HepG2 (cell line): Measurements from ENCODE around the gene CDK5R1. TPM values are rescaled to one million over a fixed set of nuclear protein-coding genes. Genes with fewer than 3 reads are reported as not detected.

ENCODE experiments used
- ATAC-seq: fragments of 200-7000 bp; cut with Tn5 transposase; 3 replicates; pipeline ENCODE4 v1.9.1; 2020; ENCODE audit warnings: mild to moderate bottlenecking, moderate library complexity
- BruUV-seq: library from RNA; stranded (reverse); fragments of 400-500 nt; replicated peaks from 2 replicates; lab custom pipeline; 2021; lab: Mats Ljungman, UMichigan
- CTCF ChIA-PET: fragments of 300-600 bp; formaldehyde crosslinking; extraction: SDS; loops from one replicate; lab custom pipeline; 2021; ENCODE audit warnings: low total read pairs, inconsistent platforms, low intra/inter-chr PET ratio; lab: Yijun Ruan, JAX
- POLR2A ChIA-PET: fragments of 350-600 bp; sonication (Branson Sonifier 250); formaldehyde crosslinking; loops from one replicate; lab custom pipeline; 2020; ENCODE audit warnings: antibody characterized with exemption, inconsistent platforms; lab: Yijun Ruan, JAX
- DNase-seq: peaks from one replicate; pipeline ENCODE4 v3.0.0-alpha.2; 2015; ENCODE audit warnings: low spot score
- FAIRE-seq: peaks from 3 replicates; lab custom pipeline; 2011; peaks lifted over from hg19 to GRCh38; lab: Jason Lieb, UNC
- H2AFZ ChIP-seq: one replicate; pipeline ENCODE4 v1.6.1; 2011; ENCODE audit warnings: low read length, inconsistent platforms
- H3K27ac ChIP-seq: fragments of 300-600 bp; 3 replicates; pipeline ENCODE4 v1.8.0; 2011; ENCODE audit warnings: mixed run types, mild to moderate bottlenecking, mixed read lengths, low read length, inconsistent platforms; ENCODE audit not compliant: insufficient read depth; ENCODE audit errors: extremely low read length
- H3K27me3 ChIP-seq, 2 experiments: fragments of 200-600 bp in 1 of 2; 2 replicates in 1 of 2; 3 replicates in 1 of 2; pipeline versions ENCODE4 v1.6.0 to v1.8.0; 2011; ENCODE audit warnings: low read length in 2 of 2, mild to moderate bottlenecking in 2 of 2, moderate library complexity in 2 of 2, inconsistent platforms in 1 of 2; ENCODE audit not compliant: insufficient read depth in 2 of 2, control insufficient read depth in 1 of 2
- H3K36me3 ChIP-seq, 2 experiments: fragments of 200-600 bp in 1 of 2; replicated peaks in 1 of 2; 2 replicates in 1 of 2; 3 replicates in 1 of 2; pipeline versions ENCODE4 v1.5.1 to v1.8.0; 2011; ENCODE audit warnings: low read length in 2 of 2, inconsistent platforms in 1 of 2; ENCODE audit not compliant: insufficient read depth in 2 of 2, control insufficient read depth in 1 of 2
- H3K4me1 ChIP-seq: 2 replicates; pipeline ENCODE4 v1.5.1; 2012; ENCODE audit warnings: low read length, inconsistent platforms; ENCODE audit not compliant: insufficient read depth
- H3K4me2 ChIP-seq: 2 replicates; pipeline ENCODE4 v1.6.0; 2011; ENCODE audit warnings: low read depth, low read length, inconsistent platforms
- H3K4me3 ChIP-seq, 3 experiments: fragments of 200-600 bp in 1 of 3; sonication (generic), shearing (Covaris generic) in 1 of 3; replicated peaks in 1 of 3; 2 replicates each; pipeline ENCODE4 v1.5.1; 2011 to 2016; ENCODE audit warnings: low read length in 3 of 3, inconsistent platforms in 2 of 3, low read depth in 2 of 3, mild to moderate bottlenecking in 2 of 3, control low read depth in 1 of 3, mixed read lengths in 1 of 3; ENCODE audit not compliant: insufficient read depth in 1 of 3
- H3K79me2 ChIP-seq: one replicate; pipeline ENCODE4 v1.6.1; 2011; ENCODE audit warnings: low read length, inconsistent platforms; ENCODE audit not compliant: insufficient read depth
- H3K9ac ChIP-seq: 2 replicates; pipeline ENCODE4 v1.6.0; 2011; ENCODE audit warnings: mild to moderate bottlenecking, low read depth, low read length, inconsistent platforms; ENCODE audit not compliant: insufficient read depth
- H3K9me3 ChIP-seq: 2 replicates; pipeline ENCODE4 v1.5.1; 2012; ENCODE audit warnings: mild to moderate bottlenecking, low read length
- H4K20me1 ChIP-seq: 2 replicates; pipeline ENCODE4 v1.6.0; 2011; ENCODE audit warnings: inconsistent platforms, mild to moderate bottlenecking, low read length, moderate library complexity; ENCODE audit not compliant: insufficient read depth
- CAMTA2 ChIP-seq: sonication (generic); formaldehyde crosslinking; IDR thresholded peaks from 2 replicates; pipeline ENCODE4 v1.4.0; 2020; ENCODE audit warnings: mild to moderate bottlenecking, missing genetic modification reagents, borderline replicate concordance
- CEBPB ChIP-seq: IDR thresholded peaks from 2 replicates; pipeline ENCODE4 v1.6.1; 2011; ENCODE audit warnings: low read depth, low read length, improper control_type of control experiment, borderline replicate concordance
- CREB1 ChIP-seq, 2 experiments: fragments of 450-650 bp in 1 of 2; IDR thresholded peaks; 2 replicates each; pipeline ENCODE4 v1.6.1; 2016 to 2017; ENCODE audit warnings: control low read depth in 1 of 2, mild to moderate bottlenecking in 1 of 2, missing compliant biosample characterization in 1 of 2, missing genetic modification characterization in 1 of 2
- HNF4A ChIP-seq: sonication (generic); formaldehyde crosslinking; IDR thresholded peaks from 2 replicates; pipeline ENCODE4 v1.4.0; 2020; ENCODE audit warnings: missing genetic modification reagents
- NFRKB ChIP-seq: fragments of 450-650 bp; IDR thresholded peaks from 2 replicates; pipeline ENCODE4 v1.6.1; 2017
- SOX6 ChIP-seq, 2 experiments: fragments of 450-650 bp in 1 of 2; sonication (generic) in 1 of 2; formaldehyde crosslinking in 1 of 2; IDR thresholded peaks; 2 replicates each; pipeline versions ENCODE4 v1.4.0 to v1.6.1; 2017 to 2020; ENCODE audit warnings: antibody characterized with exemption in 1 of 2, mild to moderate bottlenecking in 1 of 2, missing genetic modification reagents in 1 of 2
- ZNF224 ChIP-seq: sonication (generic); formaldehyde crosslinking; IDR thresholded peaks from 2 replicates; pipeline ENCODE4 v1.5.0; 2020; ENCODE audit warnings: mild to moderate bottlenecking, missing genetic modification reagents
- ZNF256 ChIP-seq: sonication (generic); formaldehyde crosslinking; conservative IDR thresholded peaks from 2 replicates; pipeline ENCODE4 v1.4.0; 2020; ENCODE audit warnings: missing genetic modification reagents
- ZNF563 ChIP-seq: sonication (generic); formaldehyde crosslinking; IDR thresholded peaks from 2 replicates; pipeline ENCODE4 v1.8.0; 2022; ENCODE audit warnings: mild to moderate bottlenecking, moderate library complexity, missing genetic modification reagents
- ZNF598 ChIP-seq: sonication (generic); formaldehyde crosslinking; IDR thresholded peaks from 2 replicates; pipeline ENCODE4 v1.5.1; 2020; ENCODE audit warnings: mild to moderate bottlenecking, missing genetic modification reagents, borderline replicate concordance
- WGBS: methylation state at CpG from one replicate; pipeline ENCODE4 v1.1.6; 2017; ENCODE audit warnings: low lambda C conversion rate; 5-methylcytosine and 5-hydroxymethylcytosine counted together
- in situ Hi-C: cut with HindIII; loops from 2 replicates; pipeline ENCODE4 v1.10.0; 2017; ENCODE audit warnings: low pct_unique_long_range_greater_than_20kb; ENCODE audit not compliant: extremely low pct_ligation_motif_present
- intact Hi-C: fragments of 100-400 bp; cut with micrococcal nuclease; formaldehyde crosslinking; loops from one replicate; pipeline ENCODE4 v1.10.0; 2022; ENCODE audit not compliant: unreplicated experiment
- polyA plus RNA-seq, 8 experiments: library from polyadenylated mRNA; depleted of rRNA in 3 of 8; stranded (reverse) in 7 of 8; unstranded in 1 of 8; fragments of >200 nt; fragmentation: Illumina TruSeq in 4 of 8; extraction: Trizol in 4 of 8; gene quantifications; 2 replicates each; pipeline versions ENCODE4 v1.2.1 to v1.2.3, GENCODE V29; 2011 to 2016; ENCODE audit warnings: low read depth in 4 of 8, missing spikeins in 1 of 8, mixed read lengths in 1 of 8; ENCODE audit not compliant: insufficient read depth in 1 of 8
- total RNA-seq, 5 experiments: library from RNA; depleted of rRNA; stranded (reverse); fragments of >200 nt; fragmentation: Illumina TruSeq; extraction: Trizol; gene quantifications; 2 replicates each; pipeline ENCODE4 v1.2.3, GENCODE V29; 2016; ENCODE audit warnings: low read depth in 1 of 5
- TF ChIP-seq, protein P1 (sequence below): IDR thresholded peaks from 2 replicates; pipeline ENCODE4 v1.6.1; 2012; ENCODE audit warnings: low read depth, low read length, improper control_type of control experiment
- TF ChIP-seq, protein P2 (sequence below): sonication (generic); formaldehyde crosslinking; conservative IDR thresholded peaks from 2 replicates; pipeline ENCODE4 v1.8.0; 2022; ENCODE audit warnings: low read depth, missing genetic modification reagents

The CDK5R1 gene
- total and polyA plus RNA-seq, 2 of the 13 experiments (the other 11 are each of a cell fraction or from before 2014, with no cell fraction given): 1.1 to 3.9 TPM

DNA sequence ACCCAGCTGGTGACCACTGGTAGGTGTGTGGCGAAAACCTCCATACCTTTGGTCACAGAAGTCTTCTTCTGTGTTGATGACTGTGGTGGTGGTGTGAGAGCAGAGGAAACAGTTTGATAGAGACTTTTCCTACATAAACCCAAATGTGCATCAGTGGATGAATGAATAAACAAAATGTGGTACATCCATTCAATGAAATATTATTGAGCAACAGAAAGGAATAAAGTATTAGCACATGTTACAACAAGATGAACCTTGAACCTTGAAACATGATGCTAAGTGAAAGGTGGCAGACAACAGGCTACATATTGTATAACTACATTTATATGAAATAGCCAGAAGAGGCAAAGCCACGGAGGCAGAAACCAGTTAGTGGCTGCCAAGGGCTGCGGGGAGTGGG, 15.2 kb downstream of the CDK5R1 start:
- Histone ChIP-seq H3K4me2 (no peak overlapping the region), H3K9me3 (no peaks in the 10 kb centered on the region), H3K27ac (no peak overlapping the region), H2AFZ (no peak overlapping the region), H4K20me1 (no peaks in the 10 kb centered on the region), H3K36me3 (no peaks in the 10 kb centered on the region), H3K4me3 (no peak overlapping the region)
- in situ Hi-C loops: no loop called here
- DNase-seq: peak; percentile 24
- no TSS peak for BruUV-seq
- WGBS: 87% methylated on average over 3 of the region's 3 CpGs
- POLR2A ChIA-PET: no interaction called here
- ATAC-seq: no peak
- no peak for TF ChIP-seq ZNF563 (CRISPR knock-in tag)
- no peak for TF ChIP-seq ZNF224 (CRISPR knock-in tag)
- TF ChIP-seq SOX6 (IDR thresholded peaks at IDR 0.05): no peak
- TF ChIP-seq SOX6 (CRISPR knock-in tag; IDR thresholded peaks at IDR 0.05): no peak
- no peak for TF ChIP-seq CAMTA2 (CRISPR knock-in tag)
- no peak for TF ChIP-seq CREB1 (IDR thresholded peaks at IDR 0.05)
- no peak for TF ChIP-seq CREB1 (CRISPR knock-in tag; IDR thresholded peaks at IDR 0.05)
- TF ChIP-seq ZNF256 (CRISPR knock-in tag): no peak
- TF ChIP-seq, protein P1, sequence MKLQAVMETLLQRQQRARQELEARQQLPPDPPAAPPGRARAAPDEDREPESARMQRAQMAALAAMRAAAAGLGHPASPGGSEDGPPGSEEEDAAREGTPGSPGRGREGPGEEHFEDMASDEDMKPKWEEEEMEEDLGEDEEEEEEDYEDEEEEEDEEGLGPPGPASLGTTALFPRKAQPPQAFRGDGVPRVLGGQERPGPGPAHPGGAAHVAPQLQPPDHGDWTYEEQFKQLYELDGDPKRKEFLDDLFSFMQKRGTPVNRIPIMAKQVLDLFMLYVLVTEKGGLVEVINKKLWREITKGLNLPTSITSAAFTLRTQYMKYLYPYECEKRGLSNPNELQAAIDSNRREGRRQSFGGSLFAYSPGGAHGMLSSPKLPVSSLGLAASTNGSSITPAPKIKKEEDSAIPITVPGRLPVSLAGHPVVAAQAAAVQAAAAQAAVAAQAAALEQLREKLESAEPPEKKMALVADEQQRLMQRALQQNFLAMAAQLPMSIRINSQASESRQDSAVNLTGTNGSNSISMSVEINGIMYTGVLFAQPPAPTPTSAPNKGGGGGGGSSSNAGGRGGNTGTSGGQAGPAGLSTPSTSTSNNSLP: peak; percentile 71; the same call in 1 of the 2 replicates
- TF ChIP-seq HNF4A (CRISPR knock-in tag): peak; percentile 47; the same call in 1 of the 2 replicates
- TF ChIP-seq CEBPB: peak; percentile 45; the same call in 1 of the 2 replicates
- TF ChIP-seq, protein P2, sequence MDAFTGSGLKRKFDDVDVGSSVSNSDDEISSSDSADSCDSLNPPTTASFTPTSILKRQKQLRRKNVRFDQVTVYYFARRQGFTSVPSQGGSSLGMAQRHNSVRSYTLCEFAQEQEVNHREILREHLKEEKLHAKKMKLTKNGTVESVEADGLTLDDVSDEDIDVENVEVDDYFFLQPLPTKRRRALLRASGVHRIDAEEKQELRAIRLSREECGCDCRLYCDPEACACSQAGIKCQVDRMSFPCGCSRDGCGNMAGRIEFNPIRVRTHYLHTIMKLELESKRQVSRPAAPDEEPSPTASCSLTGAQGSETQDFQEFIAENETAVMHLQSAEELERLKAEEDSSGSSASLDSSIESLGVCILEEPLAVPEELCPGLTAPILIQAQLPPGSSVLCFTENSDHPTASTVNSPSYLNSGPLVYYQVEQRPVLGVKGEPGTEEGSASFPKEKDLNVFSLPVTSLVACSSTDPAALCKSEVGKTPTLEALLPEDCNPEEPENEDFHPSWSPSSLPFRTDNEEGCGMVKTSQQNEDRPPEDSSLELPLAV: no peak
- TF ChIP-seq ZNF598: no peak
- no peak for TF ChIP-seq NFRKB
- TF ChIP-seq, all 625 proteins: peak for 3
- Histone ChIP-seq H3K27me3 (no peaks in the 10 kb centered on the region), H3K9ac (no peak overlapping the region), H3K79me2 (no peaks in the 10 kb centered on the region), H3K4me1 (peaks cover 23% of the 10 kb centered on the region)
- CTCF ChIA-PET: no interaction called here
- intact Hi-C loops: no loop called here
- no peak for FAIRE-seq
